ENCODE results near the gene ACY1. TPM values are rescaled to one million over a fixed set of nuclear protein-coding genes. Genes with fewer than 3 reads are reported as not detected.

The ACY1 gene
- total RNA-seq, 4 donors from 2014 or later = 31.2 to 49.3 (median 36.8) TPM

DNA sequence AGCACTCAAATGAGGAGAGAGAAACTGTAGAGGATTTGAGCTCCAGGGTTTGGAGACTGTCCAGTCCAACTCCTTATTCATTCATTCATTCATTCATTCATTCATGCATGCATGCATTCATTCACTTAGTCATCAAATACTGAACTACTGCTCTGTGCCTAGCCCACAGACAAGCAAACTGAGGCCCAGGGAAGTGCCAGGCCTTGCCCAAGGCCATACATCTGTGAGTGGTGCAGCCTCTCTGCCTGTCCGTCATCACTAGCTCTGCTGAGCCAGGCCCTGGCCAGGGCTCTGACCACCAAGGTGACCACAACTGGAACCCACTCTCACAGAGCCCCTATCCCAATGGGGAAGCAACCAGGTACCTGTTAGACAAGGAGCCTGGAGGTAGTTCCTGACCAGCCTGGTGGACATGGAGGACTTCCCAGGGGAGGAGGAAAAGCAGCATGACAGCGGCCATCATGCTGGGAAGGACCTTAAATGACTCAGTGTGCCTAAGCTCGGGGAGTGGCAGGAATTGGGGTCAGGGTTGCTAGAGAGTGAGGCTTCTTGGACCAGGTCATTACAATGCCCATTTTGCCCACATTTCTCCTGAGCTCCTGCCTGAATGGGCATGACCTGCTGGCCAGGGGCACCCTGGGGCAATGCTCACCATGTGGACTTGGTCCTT, 39.9 kb downstream of the ACY1 start:
- Histone ChIP-seq H3K9me3 (no peaks in the 10 kb centered on the region), H3K27ac (no peak overlapping the region), H3K27me3 (no peaks in the 10 kb centered on the region), H3K4me1 (peaks cover 10% of the 10 kb centered on the region), H3K4me3 (no peak overlapping the region), H3K36me3 (no peaks in the 10 kb centered on the region)
- no peak for DNase-seq (ENCODE audit: low spot score in 2 of 2)
- TF ChIP-seq, protein P1, sequence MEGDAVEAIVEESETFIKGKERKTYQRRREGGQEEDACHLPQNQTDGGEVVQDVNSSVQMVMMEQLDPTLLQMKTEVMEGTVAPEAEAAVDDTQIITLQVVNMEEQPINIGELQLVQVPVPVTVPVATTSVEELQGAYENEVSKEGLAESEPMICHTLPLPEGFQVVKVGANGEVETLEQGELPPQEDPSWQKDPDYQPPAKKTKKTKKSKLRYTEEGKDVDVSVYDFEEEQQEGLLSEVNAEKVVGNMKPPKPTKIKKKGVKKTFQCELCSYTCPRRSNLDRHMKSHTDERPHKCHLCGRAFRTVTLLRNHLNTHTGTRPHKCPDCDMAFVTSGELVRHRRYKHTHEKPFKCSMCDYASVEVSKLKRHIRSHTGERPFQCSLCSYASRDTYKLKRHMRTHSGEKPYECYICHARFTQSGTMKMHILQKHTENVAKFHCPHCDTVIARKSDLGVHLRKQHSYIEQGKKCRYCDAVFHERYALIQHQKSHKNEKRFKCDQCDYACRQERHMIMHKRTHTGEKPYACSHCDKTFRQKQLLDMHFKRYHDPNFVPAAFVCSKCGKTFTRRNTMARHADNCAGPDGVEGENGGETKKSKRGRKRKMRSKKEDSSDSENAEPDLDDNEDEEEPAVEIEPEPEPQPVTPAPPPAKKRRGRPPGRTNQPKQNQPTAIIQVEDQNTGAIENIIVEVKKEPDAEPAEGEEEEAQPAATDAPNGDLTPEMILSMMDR (IDR thresholded peaks at IDR 0.05) = no peak
- TF ChIP-seq POLR2AphosphoS5 (IDR thresholded peaks at IDR 0.05) (no peak), POLR2A (IDR thresholded peaks at IDR 0.05) (no peak), EP300 (IDR thresholded peaks at IDR 0.05) (no peak)
- 88% methylated on average over 3 of the region's 3 CpGs for WGBS

DNA sequence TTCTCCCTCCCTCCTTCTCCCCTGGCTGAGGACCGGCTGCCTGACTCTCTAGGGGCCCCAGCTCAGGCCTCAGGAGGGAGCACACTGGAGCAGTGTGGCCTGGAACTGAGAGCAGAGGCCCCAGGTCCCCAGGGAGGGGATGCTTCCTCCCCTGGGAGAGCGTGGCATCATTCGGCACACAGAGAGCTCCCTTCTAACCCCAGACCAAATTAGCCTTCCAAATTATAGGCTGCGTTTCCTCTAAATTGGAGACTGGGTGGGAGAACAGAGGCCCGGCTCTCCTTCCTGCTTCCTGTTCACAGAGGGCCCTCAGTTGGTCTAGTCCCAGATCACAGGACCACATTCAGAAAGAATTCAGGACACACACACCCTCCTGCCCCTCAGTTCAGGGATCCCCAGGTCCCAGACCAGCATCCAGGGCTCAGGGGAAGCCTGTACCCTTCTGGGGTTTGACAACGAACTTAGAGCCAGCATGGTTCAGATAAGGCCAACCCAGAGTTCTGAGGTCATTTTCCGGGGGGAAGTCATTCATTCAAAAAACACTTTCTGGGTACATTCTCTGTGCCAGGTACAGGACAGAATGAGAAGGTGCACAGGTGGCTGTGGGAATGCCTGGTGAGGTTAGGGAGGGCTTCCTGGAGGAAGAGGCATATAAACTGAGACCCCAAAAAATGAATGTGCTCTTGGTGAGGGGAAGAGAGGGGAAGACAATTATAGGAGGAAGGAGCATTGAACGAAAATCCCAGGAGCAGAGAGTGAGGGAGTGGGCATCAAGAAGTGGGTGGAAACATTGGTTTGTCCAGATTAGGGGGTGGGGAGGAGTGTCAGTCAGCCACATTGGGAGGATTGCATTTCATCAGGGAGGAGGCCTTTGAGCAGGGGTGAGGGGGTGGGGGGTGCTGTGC, 40.8 kb downstream of the ACY1 start:
- Histone ChIP-seq H3K9me3 (no peaks in the 10 kb centered on the region), H3K36me3 (no peaks in the 10 kb centered on the region), H3K4me3 (no peak overlapping the region), H3K4me1 (peaks cover 10% of the 10 kb centered on the region), H3K27ac (no peak overlapping the region), H3K27me3 (no peaks in the 10 kb centered on the region)
- TF ChIP-seq, protein P1 (IDR thresholded peaks at IDR 0.05) = no peak
- no peak for TF ChIP-seq EP300 (IDR thresholded peaks at IDR 0.05)
- TF ChIP-seq POLR2A (IDR thresholded peaks at IDR 0.05) = no peak
- no peak for DNase-seq (ENCODE audit: low spot score in 2 of 2)
- 87% methylated on average over 7 of the region's 8 CpGs for WGBS

DNA sequence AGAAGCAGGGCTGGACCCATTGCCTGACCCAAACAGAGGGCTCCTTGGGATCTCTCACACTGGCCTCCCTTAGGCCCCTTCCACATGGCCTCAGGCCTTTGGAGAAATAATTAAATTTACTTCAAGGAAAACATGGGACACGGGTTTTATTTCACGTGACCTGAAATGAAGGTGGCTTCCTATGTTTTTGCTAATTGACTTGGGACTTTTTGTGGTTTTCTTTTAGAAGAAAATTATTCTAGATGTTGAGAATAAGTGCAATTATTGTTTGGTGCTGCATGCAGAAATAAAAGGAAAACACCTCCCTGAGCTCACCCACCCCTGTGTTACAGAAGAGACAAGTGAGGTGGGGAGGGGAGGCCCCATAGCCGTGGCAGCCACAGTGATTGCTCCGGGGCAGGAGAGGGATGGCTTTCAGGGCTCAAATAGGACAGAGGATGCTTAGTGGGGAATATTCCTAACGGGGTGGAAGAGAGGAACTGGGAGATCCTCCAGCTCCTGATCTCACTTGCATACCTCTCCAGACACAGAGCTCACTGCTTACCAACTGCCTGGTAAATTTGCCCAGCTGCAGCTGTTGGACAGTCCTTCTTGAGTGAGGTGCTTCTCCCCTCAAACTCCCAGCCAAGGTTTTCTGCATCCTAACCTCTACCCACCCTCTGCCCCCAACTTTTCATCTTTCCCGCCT, 41.6 kb downstream of the ACY1 start:
- H3K9me3 ChIP-seq = no peaks in the 10 kb centered on the region
- H3K4me1 ChIP-seq = peaks cover 11% of the 10 kb centered on the region
- no peak for DNase-seq (ENCODE audit: low spot score in 2 of 2)
- WGBS = 78% methylated on average over 6 of the region's 6 CpGs
- H3K27ac ChIP-seq = no peak overlapping the region
- H3K4me3 ChIP-seq = no peak overlapping the region
- TF ChIP-seq EP300 (IDR thresholded peaks at IDR 0.05) = no peak
- TF ChIP-seq, protein P1 (IDR thresholded peaks at IDR 0.05) = no peak
- no peak for TF ChIP-seq POLR2AphosphoS5 (IDR thresholded peaks at IDR 0.05)
- TF ChIP-seq POLR2A (IDR thresholded peaks at IDR 0.05) = no peak
- H3K36me3 ChIP-seq = no peaks in the 10 kb centered on the region
- no peaks in the 10 kb centered on the region for H3K27me3 ChIP-seq

DNA sequence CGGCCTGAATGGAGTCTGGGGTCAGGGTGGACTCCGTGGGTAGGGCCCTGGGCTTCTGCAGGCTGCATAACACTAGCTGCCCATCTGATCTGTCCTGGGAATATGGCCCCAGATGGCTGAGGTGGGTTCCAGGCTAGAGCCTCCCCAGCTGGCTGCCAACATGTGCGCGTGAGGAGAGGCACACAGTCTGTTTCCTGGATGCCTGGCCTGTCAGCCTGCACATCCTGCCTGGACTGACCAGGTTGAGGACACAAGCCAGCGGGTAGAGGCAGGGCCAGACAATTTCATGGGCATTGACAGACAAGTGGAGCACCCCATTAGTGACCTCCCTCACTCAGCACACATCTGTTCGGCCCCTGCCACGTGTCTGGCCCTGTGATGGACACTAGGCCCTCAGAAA, 42.1 kb downstream of the ACY1 start:
- DNase-seq (ENCODE audit: low spot score in 2 of 2) = no peak
- WGBS = 91% methylated on average over 4 of the region's 7 CpGs
- no peaks in the 10 kb centered on the region for H3K9me3 ChIP-seq
- peaks cover 17% of the 10 kb centered on the region for H3K4me1 ChIP-seq
- TF ChIP-seq EP300 (IDR thresholded peaks at IDR 0.05) (no peak), POLR2A (IDR thresholded peaks at IDR 0.05) (no peak), POLR2AphosphoS5 (IDR thresholded peaks at IDR 0.05) (no peak)
- TF ChIP-seq, protein P1 (IDR thresholded peaks at IDR 0.05) = no peak
- no peak overlapping the region for H3K27ac ChIP-seq
- H3K36me3 ChIP-seq = no peaks in the 10 kb centered on the region
- no peak overlapping the region for H3K4me3 ChIP-seq
- H3K27me3 ChIP-seq = no peaks in the 10 kb centered on the region

DNA sequence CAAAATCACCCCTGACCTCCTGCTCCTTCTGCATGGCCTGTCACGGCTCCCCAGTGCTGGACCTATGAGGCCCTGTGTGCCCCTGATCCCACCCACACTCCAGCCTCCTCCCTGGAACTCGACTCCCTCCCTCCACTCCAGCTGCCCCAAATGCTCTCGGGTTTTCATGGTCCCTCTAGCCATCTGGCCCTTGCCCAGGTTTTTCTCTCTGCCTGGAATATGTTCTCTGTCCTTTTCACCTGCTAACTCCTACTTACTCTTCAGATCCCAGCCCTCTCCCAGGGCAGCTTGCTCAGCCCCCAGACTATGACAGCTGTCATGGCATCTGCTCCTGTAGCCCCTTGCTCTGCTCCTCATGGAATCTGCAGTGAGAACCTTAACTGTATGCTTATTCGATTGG, 42.7 kb downstream of the ACY1 start:
- DNase-seq (ENCODE audit: low spot score in 2 of 2) = no peak
- TF ChIP-seq, protein P1 (IDR thresholded peaks at IDR 0.05) = no peak
- TF ChIP-seq POLR2AphosphoS5 (IDR thresholded peaks at IDR 0.05) (no peak), EP300 (IDR thresholded peaks at IDR 0.05) (no peak), POLR2A (IDR thresholded peaks at IDR 0.05) (no peak)
- H3K4me3 ChIP-seq = no peak overlapping the region
- H3K9me3 ChIP-seq = no peaks in the 10 kb centered on the region
- no peaks in the 10 kb centered on the region for H3K27me3 ChIP-seq
- H3K36me3 ChIP-seq = no peaks in the 10 kb centered on the region
- 69% methylated on average over 4 of the region's 4 CpGs for WGBS
- H3K27ac ChIP-seq = no peak overlapping the region
- peaks cover 22% of the 10 kb centered on the region for H3K4me1 ChIP-seq

All from suprapubic skin (tissue), 4 donors.